SK-N-MC (cell line): ENCODE data around the gene PCYT2.
A peak's percentile ranks its signal among the peaks of the same experiment; 100 is the strongest.

Experiments
- DNase-seq: peaks from one replicate; pipeline ENCODE4 v3.0.0-alpha.2; 2011; ENCODE audit warnings: low read depth, low spot score
- H3K27ac ChIP-seq: fragments of 200-600 bp; sonication (generic); 2 replicates; pipeline ENCODE4 v1.5.1; 2016; ENCODE audit warnings: mixed run types
- H3K36me3 ChIP-seq: fragments of 200-600 bp; sonication (generic); 2 replicates; pipeline ENCODE4 v1.6.1; 2017; ENCODE audit warnings: antibody characterized with exemption, low read length, mixed read lengths; ENCODE audit not compliant: insufficient read depth
- H3K4me3 ChIP-seq: fragments of 200-600 bp; sonication (generic); 2 replicates; pipeline ENCODE4 v1.5.1; 2016
- H3K9ac ChIP-seq: fragments of 200-600 bp; sonication (generic); 2 replicates; pipeline ENCODE4 v1.8.0; 2017; ENCODE audit warnings: mixed run types, mixed read lengths; ENCODE audit not compliant: insufficient read length
- H3K9me3 ChIP-seq: fragments of 200-600 bp; sonication (generic); 2 replicates; pipeline ENCODE4 v1.6.1; 2017; ENCODE audit warnings: low read depth, mild to moderate bottlenecking, antibody characterized with exemption, low read length, moderate library complexity, mixed read lengths
- EZH2 ChIP-seq: fragments of 200-600 bp; sonication (generic); IDR thresholded peaks from one replicate; pipeline ENCODE4 v1.6.1; 2017; ENCODE audit warnings: antibody characterized with exemption
- FOXP2 ChIP-seq: optimal IDR thresholded peaks from 2 replicates; pipeline ENCODE3; 2011; ENCODE audit warnings: mild to moderate bottlenecking, moderate library complexity; ENCODE audit not compliant: insufficient read depth; ENCODE audit errors: extremely low read length, control extremely low read depth
- POLR2AphosphoS5 ChIP-seq: IDR thresholded peaks from 2 replicates; pipeline ENCODE4 v1.6.1; 2012; ENCODE audit warnings: mild to moderate bottlenecking, low read depth, low read length, borderline replicate concordance

The PCYT2 gene

DNA sequence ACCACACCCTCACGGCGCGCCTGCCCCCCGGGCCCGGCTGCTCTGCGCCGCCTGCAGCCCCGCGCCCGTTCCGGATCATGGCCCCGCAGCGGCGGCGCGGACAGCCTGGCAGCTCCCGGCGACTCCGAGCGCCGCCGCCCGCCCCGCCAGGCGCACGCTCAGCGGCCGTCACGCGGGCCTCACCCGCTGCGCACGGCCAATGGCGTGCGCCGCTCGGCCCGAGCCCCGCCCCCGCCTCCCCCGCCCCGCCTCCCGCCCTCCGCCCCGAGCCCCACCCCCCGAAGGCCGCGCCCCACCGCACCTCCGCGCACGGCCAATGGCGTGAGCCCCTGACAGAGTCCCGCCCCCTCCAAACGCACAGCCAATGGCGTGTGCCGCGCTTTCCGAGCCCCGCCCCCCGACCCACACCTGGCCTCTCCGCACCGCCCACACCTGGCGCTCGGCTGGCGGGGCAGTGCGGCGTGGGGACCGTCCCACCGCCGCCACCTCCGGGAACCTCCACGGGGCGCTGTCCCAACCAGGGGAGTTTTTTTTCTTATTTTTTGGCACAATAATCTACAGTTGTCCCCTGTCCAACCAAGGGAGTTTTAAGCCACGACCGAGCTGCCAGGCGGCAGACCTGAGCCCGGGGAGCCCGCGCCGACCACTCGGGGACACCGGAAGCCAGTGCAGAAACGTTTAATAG, at the start of gene PCYT2:
Gene PCYT2, minus strand, starts transcription at position 123 of the 685 bp plus-strand sequence. Its CDS starts 44 bp downstream, at position 79.
- Histone ChIP-seq H3K36me3 (peaks cover 30% of the 10 kb centered on the region; the same call in 1 of the 2 replicates), H3K9me3 (no peaks in the 10 kb centered on the region), H3K4me3 (peak within 1 kb of the TSS; percentile 88), H3K9ac (peak within 1 kb of the TSS; percentile 82), H3K27ac (no peak within 1 kb of the TSS)
- TF ChIP-seq FOXP2 = no peak
- no peak for TF ChIP-seq EZH2
- TF ChIP-seq POLR2AphosphoS5 = no peak
- DNase-seq = no peak

DNA sequence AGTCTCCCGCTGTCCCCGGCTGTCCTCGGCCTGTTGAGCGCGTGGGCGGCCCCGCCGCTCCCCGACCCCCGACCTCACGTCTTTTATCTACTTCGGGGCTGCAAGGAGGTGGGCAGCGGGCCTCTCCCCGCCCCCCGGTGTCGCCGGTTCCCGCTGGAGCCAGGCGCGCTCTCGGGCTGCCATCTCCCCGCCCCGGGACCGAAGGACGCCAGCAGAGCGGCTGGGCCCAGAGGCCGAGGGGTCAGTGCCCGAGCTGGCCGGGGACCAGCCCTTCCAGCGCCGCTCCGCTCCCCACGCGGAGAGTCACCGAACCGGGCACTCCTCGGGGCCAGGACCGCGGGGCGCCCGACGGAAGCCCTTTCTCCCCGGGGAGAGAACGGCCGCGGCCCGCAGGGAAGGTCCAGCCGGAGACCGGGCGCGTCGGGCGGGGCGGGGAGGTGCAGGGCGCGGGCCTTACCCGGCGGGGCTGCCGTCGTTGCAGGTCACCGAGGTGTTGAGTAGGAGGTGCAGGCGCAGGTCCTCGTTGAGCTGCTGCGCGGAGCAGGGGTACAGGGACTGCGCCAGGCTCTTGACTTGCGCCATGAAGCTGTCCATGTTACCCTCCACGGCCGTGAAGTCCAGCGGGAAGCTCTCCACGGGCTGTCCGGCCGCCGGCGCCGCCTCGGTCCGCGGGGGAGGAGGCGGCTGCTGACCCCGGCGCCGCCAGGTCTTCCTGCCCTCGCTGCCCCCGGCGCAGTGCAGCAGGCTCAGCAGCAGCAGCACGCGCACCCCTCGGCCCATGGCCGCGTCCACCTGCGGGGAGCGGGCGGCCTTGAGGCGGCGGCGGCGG, 49.1 kb upstream of the PCYT2 start:
- H3K4me3 ChIP-seq = peak overlapping the region; percentile 75
- H3K36me3 ChIP-seq = no peaks in the 10 kb centered on the region
- DNase-seq = no peak
- H3K9me3 ChIP-seq = no peaks in the 10 kb centered on the region
- H3K27ac ChIP-seq = no peak overlapping the region
- TF ChIP-seq EZH2 (peak; percentile 46), FOXP2 (no peak), POLR2AphosphoS5 (no peak)
- H3K9ac ChIP-seq = peak overlapping the region; percentile 26

DNA sequence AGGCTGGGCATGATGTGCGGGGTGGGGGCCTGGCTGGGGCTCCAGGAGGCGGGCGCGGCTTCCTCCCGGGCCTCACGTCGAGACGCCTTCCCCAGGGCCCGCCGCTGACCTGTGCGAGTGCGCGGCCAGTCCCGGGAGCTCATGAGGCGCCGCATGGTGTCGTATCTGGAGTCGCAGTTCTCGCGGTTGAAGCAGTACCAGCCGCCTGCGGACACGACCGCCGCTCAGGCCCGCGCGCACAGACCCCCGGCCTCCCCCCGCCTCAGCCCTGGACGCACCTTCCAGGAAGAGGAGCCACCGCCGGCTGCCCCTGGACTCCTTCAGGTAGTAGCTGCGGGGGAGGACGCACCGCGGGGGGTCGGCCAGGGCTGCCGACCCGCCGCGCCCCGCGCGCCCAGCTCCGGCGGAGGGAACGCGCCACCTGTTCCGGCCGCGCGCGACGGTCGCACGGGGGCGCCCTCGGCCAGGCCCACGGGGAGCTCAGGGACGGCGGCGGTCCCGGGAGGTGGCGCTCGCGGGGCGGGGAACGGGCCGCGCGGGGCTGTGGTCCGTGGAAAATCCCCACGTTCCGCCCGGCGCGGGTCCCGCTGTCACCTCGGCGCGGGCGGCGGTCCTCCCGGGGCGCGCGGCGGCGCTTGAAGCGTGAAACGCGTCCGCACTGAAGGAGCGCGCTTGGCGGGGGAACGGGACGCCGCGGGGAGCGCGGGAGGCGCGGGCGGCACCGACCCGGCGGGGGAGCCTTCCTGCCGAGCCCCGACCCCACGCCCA, 48.3 kb upstream of the PCYT2 start:
- Histone ChIP-seq H3K36me3 (no peaks in the 10 kb centered on the region), H3K9ac (no peak overlapping the region)
- no peak for DNase-seq

DNA sequence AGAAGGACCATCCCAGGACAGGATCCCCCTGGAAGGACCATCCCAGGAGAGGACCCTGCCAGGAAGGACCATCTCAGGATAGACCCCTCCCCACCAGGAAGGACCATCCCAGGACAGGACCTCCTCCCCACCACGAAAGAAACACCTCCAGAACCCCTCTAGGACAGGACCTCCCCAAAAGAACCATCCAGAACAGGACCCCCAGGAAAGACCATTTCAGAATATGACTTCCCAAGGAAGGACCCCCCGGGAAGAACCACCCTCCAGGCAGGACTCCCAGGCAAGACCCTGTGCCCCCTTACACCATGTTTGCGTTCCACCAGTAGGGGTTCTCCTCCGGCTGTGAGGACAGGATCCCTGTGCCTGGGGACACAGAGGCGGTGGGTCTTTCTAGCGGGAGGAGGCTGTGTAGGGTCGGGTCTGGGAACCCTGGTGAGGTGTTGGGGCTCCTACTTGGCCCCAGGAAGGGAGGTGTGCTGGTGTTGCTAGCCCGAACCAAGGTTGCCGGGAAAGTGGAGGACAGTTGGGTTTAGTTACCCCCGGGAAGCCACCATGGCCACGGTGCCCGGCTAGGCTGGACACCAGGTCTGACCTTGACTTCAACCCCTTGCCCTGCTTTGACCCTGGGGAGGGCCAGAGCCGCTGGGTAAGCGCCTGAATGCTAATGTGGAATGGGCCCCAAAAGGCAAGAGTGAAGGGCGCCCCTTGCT, 47.6 kb upstream of the PCYT2 start:
- TF ChIP-seq POLR2AphosphoS5 (no peak), FOXP2 (no peak), EZH2 (no peak)
- no peaks in the 10 kb centered on the region for H3K36me3 ChIP-seq
- H3K4me3 ChIP-seq = peak overlapping the region; percentile 75; the same call in 1 of the 2 replicates
- H3K27ac ChIP-seq = no peak overlapping the region
- H3K9me3 ChIP-seq = no peaks in the 10 kb centered on the region
- H3K9ac ChIP-seq = no peak overlapping the region
- DNase-seq = no peak

More for the DNA sequence above, 48.3 kb upstream of the PCYT2 start:
- Histone ChIP-seq H3K27ac (no peak overlapping the region), H3K4me3 (peak overlapping the region; percentile 75), H3K9me3 (no peaks in the 10 kb centered on the region)
- TF ChIP-seq EZH2 (no peak), POLR2AphosphoS5 (no peak)

DNA sequence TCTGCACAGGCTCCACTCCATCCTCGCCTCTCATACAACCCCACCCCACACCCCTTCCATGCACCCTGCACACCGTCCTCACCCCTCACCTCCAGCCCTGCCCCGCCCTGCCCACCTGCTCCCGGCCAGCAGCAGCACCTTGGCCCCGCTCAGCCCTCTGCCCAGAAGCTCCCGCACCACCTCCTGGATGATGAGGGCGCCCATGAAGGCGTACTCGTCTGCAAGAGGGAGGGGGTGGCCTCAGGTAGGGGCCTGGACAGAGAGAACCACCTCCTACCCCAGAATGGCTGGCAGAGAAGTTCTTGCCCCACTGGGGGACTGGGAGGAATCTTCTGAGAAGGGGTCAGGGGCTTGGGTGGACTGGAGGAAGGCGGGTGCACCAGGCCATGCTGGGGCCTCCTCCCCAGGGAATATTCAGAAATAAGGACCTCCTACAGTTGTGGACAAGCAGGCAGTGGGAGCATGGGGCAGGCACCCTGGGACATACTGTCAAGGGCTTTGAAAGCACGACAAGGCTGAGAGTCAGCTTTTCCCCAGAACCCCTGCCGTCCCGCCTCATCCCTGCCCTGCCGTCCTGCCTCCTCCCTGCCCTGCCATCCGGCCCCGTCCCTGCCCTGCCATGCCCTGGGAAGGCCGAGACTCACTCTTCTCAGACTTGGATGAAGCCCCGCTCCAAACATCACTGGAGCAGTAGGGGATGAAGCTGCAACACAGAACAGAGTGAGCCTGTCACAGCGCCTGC, 46.7 kb upstream of the PCYT2 start:
- H3K27ac ChIP-seq = no peak overlapping the region
- no peaks in the 10 kb centered on the region for H3K9me3 ChIP-seq
- no peak overlapping the region for H3K4me3 ChIP-seq
- H3K36me3 ChIP-seq = no peaks in the 10 kb centered on the region
- no peak overlapping the region for H3K9ac ChIP-seq
- DNase-seq = no peak
- no peak for TF ChIP-seq POLR2AphosphoS5
- no peak for TF ChIP-seq FOXP2
- no peak for TF ChIP-seq EZH2

DNA sequence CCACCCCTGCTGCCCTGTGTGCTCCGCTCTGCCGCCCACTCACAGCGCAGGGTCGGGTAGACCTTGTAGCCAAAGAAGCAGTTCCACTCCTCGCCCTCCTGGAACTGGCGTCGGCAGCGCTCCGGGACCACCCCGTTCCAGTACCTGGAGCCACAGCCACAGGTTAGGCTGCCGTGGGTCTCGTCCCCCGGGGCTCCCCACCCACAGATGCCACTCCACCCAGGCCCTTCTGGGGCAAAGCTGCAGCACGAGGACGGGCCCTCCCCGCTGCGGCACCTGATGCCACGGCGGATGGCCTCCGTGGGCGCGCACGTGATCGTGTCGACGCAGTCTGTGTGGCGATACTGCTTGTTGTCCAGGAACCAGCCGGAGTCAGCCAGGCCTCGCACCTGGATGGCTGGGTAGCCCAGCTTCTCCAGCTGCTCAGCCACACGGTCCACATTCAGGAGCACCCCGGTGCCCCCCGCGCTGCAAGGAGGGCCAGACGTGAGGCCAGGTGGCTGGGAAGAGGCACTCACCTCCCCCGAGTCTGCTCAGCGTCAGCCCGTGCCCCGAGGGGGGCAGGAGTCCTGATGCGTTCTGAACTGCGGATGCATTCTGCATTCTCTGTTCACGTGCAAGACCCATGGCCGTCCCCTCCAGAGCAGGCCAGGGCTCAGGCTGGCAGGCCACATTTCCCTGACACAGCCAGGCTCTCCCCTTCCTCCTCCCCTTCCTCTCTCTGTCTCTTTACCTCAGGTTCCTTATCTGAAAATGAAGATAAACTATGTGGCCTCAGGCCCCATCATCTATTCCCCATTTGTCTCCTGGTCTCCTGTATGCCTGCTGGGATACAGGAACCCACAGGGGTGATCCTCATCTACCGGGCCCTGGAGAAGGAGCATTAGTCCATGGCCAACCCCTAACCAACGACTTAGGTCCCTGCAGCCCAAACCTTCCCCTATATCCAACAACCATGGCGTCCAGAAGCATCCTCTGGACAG, 45.7 kb upstream of the PCYT2 start:
- Histone ChIP-seq H3K36me3 (no peaks in the 10 kb centered on the region), H3K9ac (no peak overlapping the region), H3K4me3 (no peak overlapping the region), H3K27ac (no peak overlapping the region), H3K9me3 (no peaks in the 10 kb centered on the region)
- no peak for TF ChIP-seq POLR2AphosphoS5
- no peak for TF ChIP-seq FOXP2
- no peak for TF ChIP-seq EZH2
- DNase-seq = no peak
